ENCODE results near the gene GALNT12.

- TF ChIP-seq CTCF (IDR thresholded peaks at IDR 0.05; ENCODE audit: poor library complexity): no peak
- TF ChIP-seq EZH2 (IDR thresholded peaks at IDR 0.05; ENCODE audit: borderline replicate concordance): no peak
Measured at GRCh38 chr9:98885575-98886295, 78.3 kb downstream of the GALNT12 start.

All from hepatocyte (in vitro differentiated cells).